ENCODE results near the gene ANG.

- no peak for TF ChIP-seq CTCF (conservative IDR thresholded peaks at IDR 0.05; ENCODE audit: low read depth, low read length)
- no peak for TF ChIP-seq EZH2 (IDR thresholded peaks at IDR 0.05; ENCODE audit: borderline replicate concordance, low read depth, low read length, poor library complexity, severe bottlenecking)
Observed at GRCh38 chr14:20683891-20684661, 4.5 kb upstream of the ANG start, which contains the start of gene RNASE4.

Measured in A673 (cell line).